Measurements from ENCODE around the gene GNRHR.

GRCh38 chr4:67765928-67766327 lies 11.7 kb upstream of the GNRHR start:
- TF ChIP-seq CTCF (conservative IDR thresholded peaks at IDR 0.05; ENCODE audit: low read length) (no peak), EZH2phosphoT487 (IDR thresholded peaks at IDR 0.05; ENCODE audit: borderline replicate concordance, low read depth, low read length) (no peak)

Data from OCI-LY7 (cell line).